Left ventricle myocardium superior (tissue), 1 donor: ENCODE measurements around the gene DIO1. TPM values are rescaled to one million over a fixed set of nuclear protein-coding genes. Genes with fewer than 3 reads are reported as not detected.

Source experiments
- ATAC-seq: fragments of 200-7000 bp; cut with Tn5 transposase; one replicate; pipeline ENCODE4 v1.9.1; 2020; ENCODE audit warnings: mild to moderate bottlenecking, moderate library complexity
- DNase-seq: peaks from one replicate; pipeline ENCODE4 v3.0.0-alpha.2; 2020
- intact Hi-C: fragments of 100-400 bp; cut with micrococcal nuclease; formaldehyde crosslinking; loops from one replicate; pipeline ENCODE4 v1.11.0; 2022
- total RNA-seq: library from RNA; stranded (reverse); fragmentation: NEBNext Ultra II Directional; extraction: Animal tissue kit (Norgen Biotek cat#: 25700); gene quantifications from one replicate; pipeline ENCODE4 v1.2.1, GENCODE V29; 2021
- donor health status: DM: no; HTN: yes; CAD: no; lungs with severe emphysema.

The DIO1 gene
- total RNA-seq, 1 donor from 2014 or later = not detected

DNA sequence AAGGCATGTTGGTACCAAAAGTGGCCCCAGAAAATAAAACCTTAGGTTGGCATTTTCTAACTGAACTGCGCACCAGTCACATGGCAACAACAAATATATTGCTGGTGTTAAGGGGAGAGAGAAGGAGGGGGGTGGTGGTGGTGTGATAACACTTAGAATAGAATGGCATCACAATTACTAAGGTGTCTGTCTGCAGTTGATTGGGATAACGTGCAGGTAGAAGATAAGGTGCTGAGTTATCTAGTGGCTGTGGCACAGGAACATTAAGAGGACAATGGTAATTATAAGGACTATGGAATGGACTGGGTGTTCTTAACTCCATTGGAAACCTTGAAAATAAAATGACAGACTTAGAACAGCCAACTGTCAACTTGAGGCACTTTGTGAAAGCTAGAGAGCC, 3.0 kb upstream of the DIO1 start:
- intact Hi-C loops = no loop called here
- DNase-seq (no peak), ATAC-seq (no peak)

DNA sequence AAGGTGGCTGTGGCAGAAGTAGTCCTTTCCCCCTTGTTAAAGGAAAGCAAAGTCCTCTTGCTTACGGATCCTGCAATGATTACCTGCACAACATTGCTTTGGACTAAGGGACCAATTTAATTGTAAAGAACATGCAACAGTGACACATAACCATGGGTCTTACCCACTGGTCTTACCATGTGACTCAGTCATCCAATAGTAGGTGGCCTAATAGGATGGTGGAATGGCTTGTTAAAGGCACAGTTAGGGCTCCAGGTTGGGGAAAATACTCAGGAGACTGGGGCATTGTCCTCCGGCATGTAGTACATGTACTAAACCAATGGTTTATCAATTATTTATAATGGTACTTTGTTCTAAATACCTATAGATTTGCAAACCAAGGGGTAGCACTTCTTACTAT, 2.3 kb upstream of the DIO1 start:
- ATAC-seq (no peak), DNase-seq (no peak)
- intact Hi-C loops = no loop called here

DNA sequence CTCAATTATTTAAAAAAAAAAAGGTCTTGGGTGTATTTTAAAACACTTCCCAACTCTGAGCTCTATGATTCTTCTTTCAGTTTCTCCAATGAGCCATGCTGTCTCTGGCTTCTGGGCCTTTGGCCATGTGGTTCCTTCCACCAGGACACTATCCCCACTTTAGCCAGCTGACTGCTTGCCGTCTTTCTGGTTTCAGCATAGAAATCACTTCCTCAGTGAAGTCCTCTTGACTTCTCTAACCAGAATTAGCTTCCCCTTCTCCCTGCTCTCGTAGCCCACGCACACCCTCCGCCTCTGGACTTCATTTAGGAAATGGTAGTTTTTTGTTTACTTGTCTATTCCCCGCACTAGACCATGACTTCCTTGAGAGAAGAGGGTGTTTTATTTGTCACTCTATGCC, 1.1 kb upstream of the DIO1 start:
- no peak for DNase-seq
- intact Hi-C loops = no loop called here

DNA sequence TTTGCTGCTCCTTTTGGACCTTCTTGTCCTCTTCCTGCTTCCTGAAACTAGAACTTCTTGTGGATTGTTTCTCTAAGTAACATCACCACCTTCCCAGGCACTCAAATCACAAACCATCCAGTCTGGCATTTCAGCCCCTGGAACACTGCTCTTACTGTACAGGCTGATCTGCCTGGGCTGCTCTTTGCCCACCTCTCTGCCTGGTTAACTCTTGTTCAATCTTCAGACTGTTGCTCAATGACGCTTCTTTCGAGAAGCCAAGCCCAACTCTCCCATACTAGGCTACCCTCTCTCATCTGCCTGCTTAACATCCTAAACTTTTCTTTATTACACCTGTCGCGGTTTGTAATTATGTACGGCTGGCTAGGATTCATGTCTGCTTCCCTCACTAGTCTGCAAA, 657 bp downstream of the DIO1 start:
- ATAC-seq (no peak), DNase-seq (no peak)
- intact Hi-C loops = no loop called here

More for the DNA sequence above, 1.1 kb upstream of the DIO1 start:
- peak; percentile 7 for ATAC-seq

DNA sequence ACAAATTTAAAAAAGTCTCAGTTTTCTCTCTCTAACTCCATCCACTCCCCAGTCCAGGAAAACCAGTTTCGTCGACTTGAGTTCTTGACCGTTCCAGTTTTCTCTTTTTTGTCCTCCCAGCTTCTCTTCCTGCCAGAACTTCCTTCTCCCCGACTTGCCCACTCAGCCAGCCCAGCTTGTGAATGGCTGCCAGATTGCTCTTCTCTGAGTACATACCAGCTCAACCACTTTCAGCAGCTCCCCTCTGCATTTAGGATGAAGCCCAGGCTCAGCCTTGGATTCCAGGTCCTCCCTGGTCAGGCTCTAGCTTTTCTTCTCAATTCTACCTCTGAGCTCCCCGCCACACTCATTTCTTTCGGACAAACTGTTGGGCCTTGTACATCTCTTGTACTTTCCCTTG, 1.4 kb downstream of the DIO1 start:
- DNase-seq (no peak), ATAC-seq (no peak)
- intact Hi-C loops = no loop called here

DNA sequence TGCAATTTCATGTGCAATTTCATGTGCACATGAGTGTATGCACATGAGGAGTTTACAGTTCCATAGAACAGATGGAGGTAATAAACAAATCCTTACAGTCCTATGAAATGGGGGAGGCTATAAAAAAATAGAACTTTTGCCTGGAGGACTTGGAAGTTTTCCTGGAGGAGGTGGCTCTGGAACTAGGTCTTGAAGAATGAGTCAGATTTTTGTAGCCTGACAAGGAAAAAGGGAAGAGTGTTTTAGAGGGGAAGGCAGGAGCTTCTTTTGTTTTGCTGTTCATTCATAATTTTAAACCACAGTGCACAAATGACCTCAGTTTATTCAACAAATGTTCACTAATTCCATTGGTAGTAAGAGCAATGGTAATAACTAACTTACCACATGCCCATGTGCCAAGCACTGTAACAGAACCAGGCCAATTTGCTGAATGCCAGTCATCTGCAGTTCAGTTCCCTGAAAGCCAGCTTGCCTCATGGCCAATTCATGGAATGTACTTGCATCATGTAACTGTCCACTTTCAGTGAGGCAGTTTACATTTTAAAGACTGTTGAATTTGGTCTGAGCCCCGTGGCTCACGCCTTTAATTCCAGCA, 2.7 kb downstream of the DIO1 start:
- intact Hi-C loops = no loop called here
- no peak for ATAC-seq

DNA sequence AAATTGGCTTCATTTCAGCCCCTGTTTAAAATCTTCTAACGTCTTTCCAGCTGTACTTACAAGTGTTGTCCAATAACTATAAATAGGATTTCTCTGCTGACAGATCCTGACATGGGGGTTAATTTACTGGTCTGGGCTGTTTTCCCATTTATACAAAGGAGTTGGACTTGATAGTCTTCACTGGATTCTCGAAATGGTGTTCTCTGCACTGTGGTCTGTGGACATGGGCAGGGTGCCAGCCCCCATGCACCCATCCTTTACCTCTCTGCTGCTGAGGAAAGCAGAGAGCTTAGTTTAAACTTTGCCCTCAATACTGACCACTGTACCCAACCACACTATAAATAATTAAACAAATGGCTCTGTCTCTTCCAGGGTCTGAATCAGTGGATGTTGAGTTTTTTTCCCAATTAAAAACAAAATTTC, 5.2 kb downstream of the DIO1 start:
- ATAC-seq (peak; percentile 57), DNase-seq (peak; percentile 46)
- intact Hi-C loops = no loop called here

More for the DNA sequence above, 2.7 kb downstream of the DIO1 start:
- DNase-seq = no peak

DNA sequence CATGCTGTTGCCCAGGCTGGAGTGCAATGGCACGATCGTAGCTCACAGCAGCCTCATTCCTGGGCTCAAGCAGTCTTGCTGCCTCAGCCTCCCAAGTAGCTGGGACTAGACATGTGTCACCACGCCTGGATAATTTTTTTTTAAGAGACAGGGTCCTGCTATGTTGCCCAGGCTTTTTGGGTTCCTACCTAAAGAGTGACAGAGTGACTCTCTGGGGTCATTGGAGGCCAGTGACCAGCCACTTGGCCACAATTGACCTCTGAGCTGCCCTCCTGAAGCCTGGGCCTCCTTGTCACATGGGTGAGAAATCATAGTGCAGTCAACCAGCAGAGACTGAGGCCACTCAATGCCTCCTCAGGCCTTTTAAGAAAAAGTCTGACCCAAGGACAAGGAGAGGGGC, 5.7 kb downstream of the DIO1 start:
- intact Hi-C loops = no loop called here
- ATAC-seq = no peak
- DNase-seq = no peak

DNA sequence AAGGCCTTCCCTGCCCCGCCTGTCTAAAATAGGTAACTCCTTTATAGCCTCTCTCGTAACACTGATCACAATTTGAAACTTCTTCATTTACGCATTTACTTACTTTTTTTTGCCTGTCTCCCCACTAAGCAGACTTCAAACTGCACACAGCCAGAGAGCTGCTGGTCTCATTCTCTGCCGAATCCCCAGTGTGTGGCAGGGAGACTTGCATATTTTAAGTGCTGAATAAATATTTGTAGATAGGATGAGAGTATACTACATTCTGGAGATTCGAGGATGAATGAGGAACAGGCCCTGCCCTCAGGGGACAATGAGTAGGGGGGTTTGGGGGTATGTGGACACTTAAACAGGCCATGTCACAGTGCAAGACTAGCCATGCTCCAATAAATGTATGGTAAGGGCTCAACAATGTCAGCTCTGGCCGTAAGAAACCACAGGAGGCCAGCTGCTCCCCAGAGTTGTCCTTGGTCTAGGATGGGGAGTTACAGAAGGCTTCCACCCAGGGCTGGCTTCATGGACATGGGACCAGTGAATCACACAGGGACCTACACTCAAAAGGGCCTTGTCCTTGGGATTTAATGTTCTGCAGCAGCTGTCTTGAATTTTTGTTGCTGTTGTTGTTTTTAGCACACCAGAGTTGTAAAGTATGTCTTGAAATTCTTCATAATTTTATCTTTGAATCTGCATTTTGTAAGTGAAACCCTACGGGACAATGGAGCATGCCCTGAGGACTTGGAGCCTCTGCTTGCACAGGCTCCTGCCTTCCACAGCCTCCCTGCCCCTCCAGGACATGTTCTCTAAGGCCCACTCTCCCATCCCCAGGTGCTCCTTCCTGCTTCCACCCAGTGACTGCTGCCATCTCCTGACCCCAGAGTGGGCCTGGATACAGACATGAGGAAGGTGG, 8.5 kb downstream of the DIO1 start:
- intact Hi-C loops = no loop called here
- no peak for ATAC-seq
- no peak for DNase-seq

DNA sequence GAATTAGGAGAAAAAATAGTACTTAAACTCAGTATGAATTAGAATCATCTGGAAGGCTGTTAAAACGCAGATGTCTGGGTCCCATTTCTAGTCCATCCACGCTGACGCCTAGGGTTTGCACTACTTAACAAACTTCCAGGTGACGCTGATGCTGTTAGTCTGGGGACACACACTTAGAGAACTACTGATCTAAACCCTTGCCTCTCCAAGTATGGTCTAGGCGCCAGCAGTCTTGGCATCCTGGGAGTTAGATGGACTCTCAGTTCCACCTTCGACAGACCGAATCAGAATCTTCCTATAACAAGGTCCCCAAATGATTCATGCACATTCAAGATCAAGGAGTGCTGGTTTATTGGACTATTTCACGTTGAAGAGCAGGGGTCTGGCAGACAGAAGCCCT, 11.5 kb downstream of the DIO1 start:
- DNase-seq (no peak), ATAC-seq (no peak)
- intact Hi-C loops = no loop called here

DNA sequence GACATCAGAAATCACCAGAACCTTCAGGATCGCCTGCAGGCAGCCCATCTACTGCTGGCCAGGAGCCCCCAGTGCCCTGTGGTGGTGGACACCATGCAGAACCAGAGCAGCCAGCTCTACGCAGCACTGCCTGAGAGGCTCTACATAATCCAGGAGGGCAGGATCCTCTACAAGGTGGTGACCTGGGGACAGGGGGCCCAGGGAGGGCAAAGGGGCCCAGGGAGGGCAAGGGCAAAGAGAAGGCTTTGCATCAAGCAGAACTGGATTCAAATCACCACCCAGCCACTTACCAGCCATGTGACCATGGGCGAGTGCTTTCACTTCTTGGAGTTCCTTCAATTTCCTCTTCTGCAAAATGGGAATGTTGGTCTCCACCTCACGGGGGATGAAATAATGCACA, 12.1 kb downstream of the DIO1 start:
- ATAC-seq (no peak), DNase-seq (no peak)
- intact Hi-C loops = no loop called here

DNA sequence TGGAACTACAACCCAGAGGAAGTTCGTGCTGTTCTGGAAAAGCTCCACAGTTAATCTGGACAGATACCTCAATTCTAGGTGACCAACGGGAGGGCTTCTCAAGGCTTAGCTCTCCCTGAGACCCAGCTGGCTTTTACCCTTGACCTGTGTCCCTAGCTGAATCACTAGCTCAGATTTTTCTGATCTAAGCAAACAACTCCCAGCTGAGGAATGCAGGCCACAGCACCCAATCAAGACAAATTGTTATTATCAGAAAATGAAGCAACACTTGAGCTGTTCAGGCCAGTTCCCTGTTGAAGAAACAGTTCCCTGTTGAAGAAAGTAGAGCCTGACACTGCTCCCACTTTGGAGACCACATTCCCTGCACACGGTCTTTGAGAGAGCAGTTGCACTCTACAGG, 16.0 kb downstream of the DIO1 start:
- intact Hi-C loops = no loop called here
- no peak for ATAC-seq
- DNase-seq = no peak

DNA sequence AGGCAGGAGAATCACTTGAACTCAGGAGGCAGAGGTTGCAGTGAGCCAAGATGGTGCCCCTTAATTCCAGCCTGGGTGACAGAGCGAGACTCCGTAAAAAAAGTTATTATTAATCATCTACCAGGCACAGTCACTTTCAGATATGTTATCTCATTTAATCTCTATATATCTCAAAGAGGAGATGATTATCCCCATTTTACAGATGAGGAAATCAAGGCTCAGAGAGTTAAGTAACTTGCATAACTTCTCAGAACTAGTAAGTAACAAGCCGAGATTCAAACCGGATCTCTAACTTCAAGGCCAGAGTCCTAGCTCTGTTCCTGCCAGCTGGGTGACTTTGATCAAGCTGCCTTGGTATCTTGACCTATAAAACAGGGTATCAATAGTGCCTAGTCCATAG, 17.5 kb downstream of the DIO1 start:
- no peak for DNase-seq
- ATAC-seq = no peak
- intact Hi-C loops = no loop called here

DNA sequence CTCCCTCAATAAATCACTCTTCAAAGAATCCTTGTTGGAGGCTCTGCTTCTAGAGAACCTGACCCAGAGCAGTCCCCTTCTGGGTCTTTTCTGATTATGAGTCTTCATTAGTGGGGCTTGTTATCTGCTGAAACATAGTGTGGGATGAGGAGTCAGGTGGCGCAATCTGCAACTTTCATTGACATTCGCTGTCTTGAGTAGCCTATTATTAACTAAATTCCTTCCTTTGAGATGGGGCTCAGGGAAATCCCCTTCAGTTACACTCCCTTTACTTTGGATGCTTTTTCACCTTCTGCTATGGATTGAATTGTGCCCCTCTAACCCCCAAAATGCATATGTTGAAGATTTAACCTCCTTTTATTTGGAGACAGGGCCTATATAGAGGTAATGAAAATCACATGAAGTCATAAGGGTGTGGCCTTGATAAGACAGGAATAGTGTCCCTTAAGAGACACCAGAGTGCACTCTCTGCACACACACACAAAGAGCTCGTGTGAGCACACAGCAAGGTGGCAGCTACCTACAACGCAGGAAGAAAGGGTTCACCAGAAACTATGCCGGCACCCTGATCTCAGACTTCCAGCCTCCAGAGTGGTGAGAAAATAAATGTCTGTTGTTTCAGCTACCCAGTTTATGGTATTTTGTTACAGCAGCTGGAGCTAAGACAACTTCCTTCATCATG, 19.5 kb downstream of the DIO1 start:
- intact Hi-C loops = no loop called here
- ATAC-seq (no peak), DNase-seq (no peak)

DNA sequence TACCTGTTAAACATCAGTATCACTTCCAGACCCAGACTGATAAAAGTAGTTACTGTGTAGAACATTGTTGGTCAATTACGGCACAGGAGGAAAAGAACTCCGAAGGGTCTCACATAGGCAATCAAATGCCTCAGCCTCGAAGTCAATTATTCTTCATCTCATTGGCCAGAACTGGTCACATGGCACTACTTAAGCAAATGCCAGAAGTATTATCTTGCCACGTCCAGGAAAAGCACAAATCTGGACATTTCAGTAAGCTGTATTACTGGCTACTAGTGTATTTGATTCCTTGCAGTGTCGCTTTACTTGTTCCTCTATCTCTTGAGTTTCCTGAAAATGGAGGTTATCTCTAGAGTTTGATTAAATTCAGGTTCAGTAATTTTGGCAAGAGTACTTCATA, 24.4 kb downstream of the DIO1 start:
- ATAC-seq (no peak), DNase-seq (no peak)
- intact Hi-C loops = no loop called here

DNA sequence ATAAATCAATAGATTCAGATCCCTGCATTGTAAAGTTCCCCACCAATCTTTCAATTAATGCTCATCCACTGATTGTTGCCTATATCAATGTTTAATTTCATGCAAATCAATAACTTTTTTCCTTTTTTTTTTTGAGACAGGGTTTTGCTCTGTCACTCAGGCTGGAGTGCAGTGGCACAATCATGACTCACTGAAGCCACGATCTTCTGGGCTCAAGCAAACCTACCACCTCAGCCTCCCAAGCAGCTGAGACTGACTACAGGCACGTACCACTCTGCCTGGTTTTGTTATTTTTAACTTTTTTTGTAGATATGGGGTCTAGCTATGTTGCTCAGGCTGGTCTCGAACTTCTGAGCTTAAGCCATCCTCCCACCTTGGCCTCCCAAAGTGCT, 25.7 kb downstream of the DIO1 start:
- intact Hi-C loops = no loop called here
- no peak for DNase-seq
- no peak for ATAC-seq

DNA sequence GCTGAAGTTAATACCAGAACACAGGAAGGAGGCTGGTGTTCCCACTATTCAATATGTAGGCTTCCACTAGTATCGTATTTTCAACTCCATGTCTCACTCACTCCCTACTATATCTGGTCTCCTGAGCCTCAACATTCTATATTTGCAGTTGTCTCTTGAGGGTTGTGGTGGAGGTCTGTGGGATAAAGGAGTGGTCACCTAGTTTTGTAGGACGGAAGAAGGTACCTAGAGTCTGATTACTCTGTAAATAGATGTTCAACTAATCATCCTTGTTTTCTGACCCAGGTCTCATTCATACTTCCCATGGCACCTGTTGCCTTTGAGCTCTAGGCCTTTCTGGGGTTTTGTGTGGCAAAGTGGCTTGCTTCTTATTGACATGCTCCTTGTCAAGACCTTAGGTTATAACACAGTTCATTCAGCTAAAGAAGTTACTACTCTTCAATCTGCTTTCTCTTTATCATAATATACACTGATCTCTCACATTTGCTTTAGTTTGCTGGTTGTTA, 33.4 kb downstream of the DIO1 start:
- intact Hi-C loops = no loop called here
- ATAC-seq (no peak), DNase-seq (no peak)

DNA sequence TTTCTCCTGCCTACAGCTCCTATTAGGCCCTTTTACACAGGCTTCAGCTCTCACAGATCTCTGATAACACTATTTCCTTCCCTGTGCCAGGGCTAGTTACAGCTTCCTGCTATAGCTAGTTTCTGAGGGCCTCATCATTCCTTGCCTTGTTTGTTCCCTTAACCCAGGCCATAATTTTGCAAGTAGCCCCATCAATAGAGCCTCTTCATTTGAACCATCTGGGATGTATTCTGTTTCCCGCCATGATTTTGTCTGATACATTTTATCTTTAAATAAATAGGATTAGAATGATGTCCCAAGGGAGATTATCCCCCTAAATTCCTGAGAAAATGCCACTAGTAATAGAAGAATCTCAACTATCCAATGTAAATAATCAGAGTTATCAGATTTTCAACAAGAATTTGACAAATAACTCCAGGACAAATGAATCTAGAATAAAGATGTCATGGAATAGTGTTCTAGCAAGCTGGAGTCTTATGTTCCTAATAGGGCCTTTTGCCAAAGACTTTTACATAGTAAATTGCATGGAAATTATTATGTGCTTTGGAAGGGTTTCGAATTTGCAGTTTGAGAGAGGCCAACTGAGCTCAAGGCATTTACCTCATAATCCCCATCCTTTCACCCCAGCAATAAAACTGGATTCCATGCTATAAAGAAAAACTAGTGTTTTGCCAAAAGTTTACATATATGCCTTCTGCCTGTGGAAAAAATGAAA, 35.4 kb downstream of the DIO1 start:
- no peak for DNase-seq
- intact Hi-C loops = no loop called here
- ATAC-seq = no peak

DNA sequence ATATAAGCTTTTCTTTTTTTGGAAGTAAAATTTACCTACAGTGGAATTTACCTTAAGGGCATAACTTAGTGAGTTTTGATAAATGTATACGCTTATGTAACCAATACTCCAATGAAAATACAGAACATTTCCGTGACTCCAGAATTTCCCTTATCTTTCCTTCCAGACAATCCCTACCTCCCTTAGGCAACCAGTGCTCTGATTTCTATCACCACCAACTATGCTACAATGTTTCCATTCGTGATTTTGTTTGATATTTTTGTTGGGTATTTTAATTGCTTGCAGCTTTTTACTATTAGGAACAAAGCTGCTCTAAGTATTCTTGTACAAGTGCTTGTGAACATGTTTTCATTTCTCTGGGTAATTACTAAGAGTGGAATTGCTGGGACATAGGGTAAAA, 36.9 kb downstream of the DIO1 start:
- DNase-seq (no peak), ATAC-seq (no peak)
- intact Hi-C loops = no loop called here

DNA sequence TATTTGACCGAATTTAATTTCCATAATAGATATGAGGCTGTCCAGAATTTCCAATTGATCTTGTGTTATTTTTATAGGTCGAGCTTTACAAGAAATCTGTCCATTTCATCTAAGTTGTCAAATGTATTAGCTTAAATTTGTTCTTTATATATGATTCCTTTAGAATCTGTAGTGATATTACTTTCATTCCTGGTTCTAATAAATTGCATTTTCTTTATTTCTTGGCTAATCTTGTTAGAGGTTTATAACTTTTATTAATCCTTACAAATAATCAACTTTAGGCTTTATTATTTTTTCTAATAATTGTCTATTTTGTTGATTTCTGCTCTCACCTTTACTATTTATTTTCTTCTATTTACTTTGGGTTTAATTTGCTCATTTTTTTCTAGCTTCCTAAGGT, 37.5 kb downstream of the DIO1 start:
- no peak for DNase-seq
- intact Hi-C loops = no loop called here
- no peak for ATAC-seq
